ENCODE measurements around the gene CTAGE8.
"Not testable (repeated sequence)": the region's sequence is repeated elsewhere in the genome, so short reads cannot be mapped to it uniquely, and the experiment has no call there.

The CTAGE8 gene

DNA sequence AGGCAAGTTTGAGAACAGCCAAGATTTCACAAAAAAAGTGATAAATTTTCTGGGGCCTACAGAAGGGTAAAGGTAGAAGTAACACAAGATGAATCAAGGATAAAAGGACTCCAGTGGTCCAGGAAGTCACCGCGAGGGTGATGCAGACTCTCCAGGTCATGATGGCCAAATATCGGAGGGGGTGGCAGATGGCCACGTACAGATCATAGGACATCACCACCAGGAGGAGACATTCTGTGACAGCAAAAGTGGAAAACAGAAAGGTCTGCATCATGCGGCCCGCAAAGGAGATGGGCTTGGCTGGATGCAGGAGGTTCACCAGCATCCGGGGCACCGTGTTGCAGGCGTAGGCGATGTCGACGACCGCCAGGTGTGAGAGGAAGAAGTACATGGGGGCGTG lies 10.0 kb downstream of the CTAGE8 start:
- H3K4me3 ChIP-seq (ENCODE audit: low read depth, low read length); DNase-seq (ENCODE audit: low read depth): not testable (repeated sequence)

DNA sequence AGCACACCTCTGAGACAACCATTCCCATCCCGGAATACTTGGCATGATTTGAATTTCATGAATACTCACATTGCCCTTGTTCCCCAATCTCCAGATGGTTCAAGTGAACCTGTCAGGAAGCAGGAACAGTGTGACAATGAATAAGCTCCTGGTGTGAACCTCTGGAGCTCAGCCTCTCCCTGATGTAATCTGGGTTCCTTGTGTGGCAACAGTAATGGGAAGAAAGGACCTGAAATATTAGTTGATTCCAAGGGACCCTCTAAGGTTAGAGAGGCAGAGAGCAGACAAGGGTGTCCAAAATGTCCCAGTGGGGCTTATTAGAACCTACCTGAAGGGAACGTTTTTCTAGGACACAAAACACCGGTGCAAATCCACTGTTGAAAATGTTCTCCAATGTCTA lies 13.0 kb downstream of the CTAGE8 start:
- peak; percentile 0 for DNase-seq (ENCODE audit: low read depth)
- TF ChIP-seq, protein P1, sequence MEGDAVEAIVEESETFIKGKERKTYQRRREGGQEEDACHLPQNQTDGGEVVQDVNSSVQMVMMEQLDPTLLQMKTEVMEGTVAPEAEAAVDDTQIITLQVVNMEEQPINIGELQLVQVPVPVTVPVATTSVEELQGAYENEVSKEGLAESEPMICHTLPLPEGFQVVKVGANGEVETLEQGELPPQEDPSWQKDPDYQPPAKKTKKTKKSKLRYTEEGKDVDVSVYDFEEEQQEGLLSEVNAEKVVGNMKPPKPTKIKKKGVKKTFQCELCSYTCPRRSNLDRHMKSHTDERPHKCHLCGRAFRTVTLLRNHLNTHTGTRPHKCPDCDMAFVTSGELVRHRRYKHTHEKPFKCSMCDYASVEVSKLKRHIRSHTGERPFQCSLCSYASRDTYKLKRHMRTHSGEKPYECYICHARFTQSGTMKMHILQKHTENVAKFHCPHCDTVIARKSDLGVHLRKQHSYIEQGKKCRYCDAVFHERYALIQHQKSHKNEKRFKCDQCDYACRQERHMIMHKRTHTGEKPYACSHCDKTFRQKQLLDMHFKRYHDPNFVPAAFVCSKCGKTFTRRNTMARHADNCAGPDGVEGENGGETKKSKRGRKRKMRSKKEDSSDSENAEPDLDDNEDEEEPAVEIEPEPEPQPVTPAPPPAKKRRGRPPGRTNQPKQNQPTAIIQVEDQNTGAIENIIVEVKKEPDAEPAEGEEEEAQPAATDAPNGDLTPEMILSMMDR (IDR thresholded peaks at IDR 0.05; ENCODE audit: insufficient read depth, low read depth, low read length, missing control alignments), result no peak

DNA sequence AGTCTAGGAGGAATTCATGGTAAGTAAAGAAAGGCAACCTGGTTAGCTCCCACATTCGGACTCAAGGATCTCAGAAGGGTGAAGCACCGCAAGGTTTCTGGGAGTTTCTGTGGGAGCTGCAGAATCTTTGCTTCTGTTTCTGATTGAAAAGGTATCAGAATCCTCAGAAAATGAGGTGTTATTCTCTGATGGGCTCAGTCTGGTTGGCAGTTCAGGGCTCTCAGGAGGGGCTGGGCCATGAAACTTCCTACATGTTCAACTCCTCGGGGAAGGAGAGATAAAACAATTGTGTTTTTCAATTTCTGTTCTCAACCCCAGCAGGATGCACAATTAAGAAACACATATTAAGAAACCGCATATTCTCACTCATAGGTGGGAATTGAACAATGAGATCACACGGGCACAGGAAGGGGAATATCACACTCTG lies 13.6 kb downstream of the CTAGE8 start:
- DNase-seq (ENCODE audit: low read depth), result peak; percentile 11
- TF ChIP-seq, protein P1 (IDR thresholded peaks at IDR 0.05; ENCODE audit: insufficient read depth, low read depth, low read length, missing control alignments), result no peak
- H3K4me3 ChIP-seq (ENCODE audit: low read depth, low read length), result no peak overlapping the region

More for the DNA sequence above, 13.0 kb downstream of the CTAGE8 start:
- H3K4me3 ChIP-seq (ENCODE audit: low read depth, low read length), result no peak overlapping the region

DNA sequence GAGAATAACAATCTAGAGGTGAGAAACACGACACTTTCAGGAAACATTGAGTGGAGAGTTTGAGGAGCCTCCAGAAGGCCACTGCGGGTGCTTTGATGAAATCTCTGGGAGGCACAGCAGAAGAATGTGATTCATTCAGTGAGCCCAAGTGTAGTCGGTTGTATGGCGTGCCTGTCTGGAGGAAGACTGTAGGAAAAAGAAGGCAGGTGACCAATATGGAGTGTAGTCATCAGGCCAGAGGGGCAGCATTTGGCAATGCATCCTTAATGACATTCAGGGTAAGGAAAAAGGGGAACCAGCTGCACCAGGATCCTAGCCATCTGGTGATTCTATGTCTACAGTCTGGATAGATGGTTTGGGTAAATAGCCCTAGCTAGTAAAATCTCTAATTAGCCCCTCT lies 16.8 kb downstream of the CTAGE8 start:
- H3K4me3 ChIP-seq (ENCODE audit: low read depth, low read length); DNase-seq (ENCODE audit: low read depth): not testable (repeated sequence)

DNA sequence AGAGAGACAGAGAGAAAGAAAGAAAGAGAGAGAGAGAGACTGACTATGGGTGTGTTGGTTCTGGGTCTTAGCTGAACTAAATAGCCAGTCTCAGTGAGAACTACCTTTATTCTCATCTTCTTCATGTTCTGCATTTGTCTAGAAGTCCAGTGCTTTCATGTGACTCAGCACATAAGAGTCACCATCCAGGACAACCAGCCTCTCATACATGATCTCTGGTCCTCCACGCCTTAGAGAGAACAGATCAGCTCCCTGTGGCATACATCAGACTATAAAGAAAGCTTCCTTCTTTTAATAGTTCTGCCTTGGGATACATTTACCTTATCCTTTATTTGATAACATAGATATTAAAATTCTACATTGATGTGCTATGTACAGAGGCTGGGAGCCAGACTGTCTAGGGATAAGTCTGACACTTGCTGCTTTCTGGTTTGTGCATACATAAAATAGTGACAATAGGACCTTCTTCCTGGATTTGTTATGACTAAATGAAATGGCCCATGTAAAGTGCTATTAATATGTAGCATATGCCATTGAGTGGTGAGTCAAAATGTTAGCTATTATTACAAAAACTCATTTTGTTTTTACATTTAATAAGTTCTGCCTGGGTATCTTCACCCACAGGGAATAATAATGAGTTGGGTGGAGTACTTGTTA lies 21.3 kb downstream of the CTAGE8 start:
- H3K4me3 ChIP-seq (ENCODE audit: low read depth, low read length); DNase-seq (ENCODE audit: low read depth): not testable (repeated sequence)

DNA sequence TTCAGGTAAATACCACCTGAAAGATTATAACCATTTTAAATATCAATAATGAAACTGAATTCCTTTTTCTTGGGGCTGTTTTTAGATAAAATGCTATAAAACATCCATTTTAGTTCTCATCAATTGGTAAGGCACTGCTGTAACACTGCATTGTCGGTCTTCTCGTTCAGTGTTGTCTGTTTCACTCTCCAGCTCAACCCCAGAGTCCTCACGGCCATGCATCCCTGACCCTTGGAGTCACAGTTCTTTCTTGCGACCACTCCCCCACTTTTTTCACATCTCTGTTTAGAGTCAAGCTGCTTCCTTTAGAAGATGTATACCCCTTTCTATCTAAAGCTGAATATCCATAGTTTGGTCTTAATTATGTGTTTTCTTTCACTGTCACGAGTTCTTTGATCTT lies 22.1 kb downstream of the CTAGE8 start:
- H3K4me3 ChIP-seq (ENCODE audit: low read depth, low read length); DNase-seq (ENCODE audit: low read depth): not testable (repeated sequence)

DNA sequence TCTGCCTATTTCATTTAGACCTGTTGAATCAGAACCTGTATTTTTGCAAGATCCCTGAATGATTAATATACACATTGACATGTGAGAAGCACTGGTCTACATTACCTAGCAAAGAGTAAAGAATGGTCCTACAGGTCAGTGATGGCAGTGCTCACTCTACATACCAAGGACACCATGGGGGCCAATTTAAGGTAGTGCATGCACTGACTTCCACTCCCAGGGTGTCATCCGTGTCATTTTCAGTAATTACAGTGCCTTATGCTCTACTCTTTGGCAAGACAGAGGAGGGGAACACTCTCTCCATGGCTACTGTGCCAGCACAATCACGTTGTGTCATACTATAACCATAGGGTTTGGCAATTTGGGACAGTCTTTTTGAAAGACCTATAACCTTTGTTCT lies 23.7 kb downstream of the CTAGE8 start:
- DNase-seq (ENCODE audit: low read depth), result not testable (repeated sequence)

DNA sequence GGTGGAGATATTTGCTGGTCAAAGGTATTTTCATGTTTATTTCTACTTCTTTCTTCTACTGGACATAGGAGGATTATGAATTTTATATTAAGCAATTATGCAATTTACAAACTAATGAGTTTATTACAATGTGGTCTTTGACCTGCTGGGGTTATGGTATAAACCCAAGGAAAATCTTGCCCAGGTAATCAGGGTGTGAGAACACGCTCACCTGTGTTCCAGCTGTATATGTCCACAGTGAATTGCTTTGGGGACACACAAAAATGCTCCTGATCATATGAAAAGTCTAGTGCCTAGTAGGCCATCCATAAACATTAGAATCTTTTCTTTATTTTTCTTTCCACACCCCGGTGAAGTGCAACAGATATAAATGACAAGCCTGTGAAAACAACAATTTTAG lies 29.7 kb downstream of the CTAGE8 start, which contains the start of gene OR2A42:
TSS of gene OR2A42 (minus strand) at position 241 of the 400 bp plus-strand sequence. CDS start 6,762 bp downstream, outside the sequence.
- not testable (repeated sequence) for H3K4me3 ChIP-seq (ENCODE audit: low read depth, low read length); DNase-seq (ENCODE audit: low read depth)

More for the DNA sequence above, 23.7 kb downstream of the CTAGE8 start:
- H3K4me3 ChIP-seq (ENCODE audit: low read depth, low read length), result not testable (repeated sequence)

DNA sequence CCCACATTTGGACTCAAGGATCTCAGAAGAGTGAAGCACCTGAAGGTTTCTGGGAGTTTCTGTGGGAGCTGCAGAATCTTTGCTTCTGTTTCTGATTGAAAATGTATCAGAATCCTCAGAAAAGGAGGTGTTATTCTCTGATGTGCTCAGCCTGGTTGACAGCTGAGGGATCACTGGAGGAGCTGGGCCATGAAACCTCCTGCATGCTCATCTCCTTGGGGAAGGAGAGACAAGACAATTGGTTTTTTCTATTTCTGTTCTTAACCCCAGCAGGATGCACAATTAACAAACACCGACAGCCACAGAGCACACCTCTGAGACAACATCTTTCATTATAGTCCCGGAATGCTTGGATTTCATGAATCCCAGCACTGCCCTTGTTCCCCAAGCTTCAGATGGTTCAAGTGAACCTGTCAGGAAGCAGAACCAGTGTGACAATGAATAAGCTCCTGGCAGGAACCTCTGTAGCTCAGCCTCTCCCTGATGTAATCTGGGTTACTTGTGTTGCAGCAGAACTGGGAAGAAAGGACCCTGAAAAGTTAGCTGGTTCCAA lies 30.5 kb downstream of the CTAGE8 start:
- not testable (repeated sequence) for H3K4me3 ChIP-seq (ENCODE audit: low read depth, low read length); DNase-seq (ENCODE audit: low read depth)

DNA sequence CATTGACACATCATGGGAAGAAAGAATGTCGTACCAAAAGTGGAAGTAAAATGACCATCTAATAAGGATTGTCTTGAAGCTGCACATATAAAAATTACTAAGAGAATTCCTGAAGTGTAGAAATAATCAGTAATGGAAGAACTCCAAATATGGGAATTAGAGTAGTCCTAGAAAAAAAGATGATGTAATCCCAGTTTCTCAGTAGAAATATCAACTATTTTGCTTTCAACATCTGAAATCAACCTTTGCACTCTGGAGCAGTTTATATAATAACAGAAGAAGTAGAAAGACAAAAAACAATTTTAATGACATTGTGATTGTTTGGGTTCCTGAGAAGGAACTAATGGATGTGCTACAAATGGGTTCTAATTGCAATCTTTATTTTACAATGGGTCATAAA lies 36.0 kb downstream of the CTAGE8 start:
- not testable (repeated sequence) for DNase-seq (ENCODE audit: low read depth)

DNA sequence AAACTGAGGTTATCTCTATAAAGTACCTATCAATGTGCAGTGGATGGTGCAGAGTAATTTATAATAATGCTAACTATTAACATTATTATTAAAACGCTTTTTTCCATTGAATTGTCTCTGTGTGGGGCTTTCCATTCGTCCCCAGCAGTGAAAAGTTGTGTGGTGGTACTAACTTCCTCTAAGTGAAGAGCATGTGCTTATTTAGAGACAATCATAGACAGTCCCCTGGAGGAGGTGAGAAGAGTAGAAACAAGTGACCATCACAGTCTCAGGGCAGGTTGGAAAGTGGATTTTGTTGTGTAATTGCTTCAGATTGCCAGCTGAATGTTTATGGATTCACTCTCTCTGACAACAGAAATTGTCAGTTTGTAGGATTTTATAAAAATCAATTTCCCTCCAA lies 38.1 kb downstream of the CTAGE8 start:
- DNase-seq (ENCODE audit: low read depth); H3K4me3 ChIP-seq (ENCODE audit: low read depth, low read length): not testable (repeated sequence)

More for the DNA sequence above, 36.0 kb downstream of the CTAGE8 start:
- not testable (repeated sequence) for H3K4me3 ChIP-seq (ENCODE audit: low read depth, low read length)

DNA sequence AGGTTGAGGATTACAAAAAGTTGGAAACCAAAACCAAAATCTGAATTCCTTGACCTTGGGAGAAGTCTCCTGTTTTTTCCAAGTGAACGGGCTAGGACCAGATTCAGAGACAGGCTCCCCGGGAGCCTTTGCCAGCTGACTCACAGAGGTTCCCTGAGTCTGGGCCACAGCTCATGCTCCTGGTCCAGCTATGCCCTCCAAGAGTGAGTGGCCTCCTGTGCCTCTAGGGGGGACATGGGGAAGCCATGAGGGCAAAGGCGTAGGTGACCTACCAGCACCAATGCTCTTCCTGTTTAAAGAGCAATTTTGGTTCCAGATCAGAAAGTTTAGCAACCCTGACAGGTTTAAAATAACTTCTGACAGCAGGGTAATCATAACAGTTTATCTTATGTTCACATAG lies 40.3 kb downstream of the CTAGE8 start:
- not testable (repeated sequence) for H3K4me3 ChIP-seq (ENCODE audit: low read depth, low read length); DNase-seq (ENCODE audit: low read depth)

DNA sequence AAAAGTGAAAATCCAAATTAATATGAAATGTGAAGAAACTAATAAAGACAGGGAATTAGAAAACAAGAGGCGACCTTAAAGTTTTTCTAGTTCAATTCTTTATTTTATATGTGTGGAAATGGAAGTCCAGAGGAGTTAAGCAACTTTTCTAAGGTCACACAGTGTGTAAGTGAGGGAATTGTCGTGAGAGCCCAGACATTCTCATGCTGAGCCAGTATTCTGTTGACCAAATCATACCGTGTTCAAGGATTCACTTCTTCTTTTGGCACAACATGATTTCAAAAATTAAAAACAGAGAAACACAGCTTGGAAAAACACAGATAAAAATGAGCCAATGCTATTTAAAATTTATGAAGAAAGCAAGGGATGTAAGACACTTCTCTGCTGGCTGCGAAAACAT lies 42.2 kb downstream of the CTAGE8 start:
- not testable (repeated sequence) for H3K4me3 ChIP-seq (ENCODE audit: low read depth, low read length); DNase-seq (ENCODE audit: low read depth)

DNA sequence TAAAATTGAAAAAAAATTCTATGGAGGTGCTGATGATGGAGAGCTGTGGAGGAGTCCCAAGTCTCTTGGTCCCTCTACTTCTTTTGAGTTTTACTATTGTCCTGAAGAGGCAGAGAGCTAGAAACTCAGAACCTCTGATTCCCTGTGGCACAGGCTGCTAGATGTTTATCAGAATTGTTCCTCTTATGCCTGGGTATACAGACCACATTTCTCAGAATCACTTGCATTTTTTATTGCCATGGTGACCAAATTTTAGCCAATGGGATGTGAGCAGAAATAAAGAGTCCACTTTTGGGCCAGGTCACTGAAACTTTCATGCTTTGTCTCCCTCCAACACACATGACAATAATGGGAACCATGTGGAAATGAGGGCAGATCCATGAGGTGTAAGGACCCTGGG lies 45.4 kb downstream of the CTAGE8 start:
- not testable (repeated sequence) for DNase-seq (ENCODE audit: low read depth); H3K4me3 ChIP-seq (ENCODE audit: low read depth, low read length)

DNA sequence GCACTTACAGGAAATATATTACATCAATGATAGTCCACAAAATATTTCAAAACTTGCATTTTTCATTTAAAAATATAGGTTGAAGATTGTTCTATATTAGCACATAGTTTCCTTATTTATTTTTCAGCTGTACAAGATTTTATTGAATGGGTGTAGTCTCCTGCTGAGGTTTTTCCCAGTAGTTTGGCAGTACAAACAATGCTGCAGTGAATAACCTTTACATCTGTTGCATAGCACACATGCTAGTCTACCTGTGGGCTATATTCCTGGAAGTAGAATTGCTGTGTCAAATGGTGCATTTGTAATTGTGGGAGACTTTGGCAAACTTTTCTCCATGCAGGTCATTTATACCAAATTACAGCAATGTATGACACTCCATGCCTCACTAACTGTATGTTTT lies 48.6 kb downstream of the CTAGE8 start:
- not testable (repeated sequence) for DNase-seq (ENCODE audit: low read depth); H3K4me3 ChIP-seq (ENCODE audit: low read depth, low read length)

DNA sequence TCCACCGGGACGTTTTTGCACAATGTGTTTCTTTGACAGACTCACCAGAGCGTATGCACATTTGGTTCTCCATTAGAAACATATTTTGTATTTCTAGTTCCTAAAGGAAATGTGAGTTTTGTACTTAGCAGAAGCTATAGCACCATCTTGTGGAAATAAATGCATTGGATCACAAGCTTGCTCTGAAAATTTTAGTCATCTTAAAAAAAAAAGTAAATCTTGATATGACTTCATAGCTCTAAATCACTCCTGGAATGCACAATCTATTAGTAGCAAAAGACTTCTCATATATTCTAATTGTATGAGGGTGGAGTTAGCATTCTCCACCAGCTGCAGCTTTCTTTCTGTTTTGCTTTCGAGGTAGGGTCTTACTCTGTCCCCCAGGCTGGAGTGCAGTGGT lies 49.9 kb downstream of the CTAGE8 start:
- DNase-seq (ENCODE audit: low read depth); H3K4me3 ChIP-seq (ENCODE audit: low read depth, low read length): not testable (repeated sequence)

DNA sequence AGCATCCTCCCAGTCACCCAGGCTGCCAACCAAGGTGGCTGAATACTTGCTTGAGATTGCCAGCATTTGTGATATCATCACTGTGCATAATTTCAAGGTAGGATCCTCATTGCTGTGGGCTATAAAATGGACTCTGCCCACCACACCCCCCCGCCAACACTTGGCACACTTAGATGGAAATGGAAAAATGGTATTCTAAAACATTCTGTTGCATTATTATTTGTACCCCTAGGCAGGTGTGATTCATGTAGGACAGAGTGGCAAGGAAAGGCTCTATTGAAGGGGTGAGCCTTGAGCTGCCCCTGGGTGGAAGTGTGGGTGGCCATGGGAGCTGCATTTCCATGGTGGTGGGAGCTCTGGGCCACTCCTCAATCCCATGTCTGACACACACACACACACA lies 50.5 kb downstream of the CTAGE8 start:
- H3K4me3 ChIP-seq (ENCODE audit: low read depth, low read length); DNase-seq (ENCODE audit: low read depth): not testable (repeated sequence)

DNA sequence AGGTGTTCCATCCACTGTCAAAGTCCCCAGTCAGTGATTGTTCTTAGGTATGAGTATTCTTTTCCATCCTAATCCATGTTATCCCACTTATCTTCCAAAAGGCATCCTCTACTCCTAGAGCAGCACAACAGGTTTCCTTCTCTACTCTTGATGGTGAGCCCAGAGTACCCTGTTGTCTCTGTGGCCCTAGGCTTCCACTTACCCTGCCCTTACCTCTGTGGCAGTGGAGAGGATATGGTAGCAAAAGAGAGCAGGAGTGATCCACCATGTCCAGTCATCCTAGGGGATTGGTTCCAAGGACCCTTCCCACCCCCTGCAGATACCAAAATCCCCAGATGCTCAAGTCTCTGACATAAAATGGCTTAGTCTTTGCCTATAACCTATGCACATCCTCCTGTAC lies 51.9 kb downstream of the CTAGE8 start:
- DNase-seq (ENCODE audit: low read depth); H3K4me3 ChIP-seq (ENCODE audit: low read depth, low read length): not testable (repeated sequence)
